ENCODE measurements around the gene ZNF598.

ZNF598 gene

GRCh38 chr16:2044541-2044940 is 34.9 kb upstream of the ZNF598 start:
- H3K27me3 Mint-ChIP-seq: no peaks in the 10 kb centered on the region
- no peak for DNase-seq
- H3K4me1 Mint-ChIP-seq (ENCODE audit: low read depth): peaks cover 19% of the 10 kb centered on the region
- H3K9me3 Mint-ChIP-seq: no peaks in the 10 kb centered on the region
- H3K4me3 Mint-ChIP-seq: no peak overlapping the region
- H3K27ac Mint-ChIP-seq: no peak overlapping the region
- peaks cover 22% of the 10 kb centered on the region for H3K36me3 Mint-ChIP-seq (ENCODE audit: low read depth)

- Mint-ChIP-seq H3K27me3 (no peaks in the 10 kb centered on the region), H3K4me3 (no peak overlapping the region), H3K4me1 (ENCODE audit: low read depth) (peaks cover 14% of the 10 kb centered on the region), H3K36me3 (ENCODE audit: low read depth) (peaks cover 22% of the 10 kb centered on the region), H3K27ac (no peak overlapping the region), H3K9me3 (no peaks in the 10 kb centered on the region)
- no peak for DNase-seq
These were observed 34.2 kb upstream of the ZNF598 start for GRCh38 chr16:2043667-2044451.

- Mint-ChIP-seq H3K27me3 (no peaks in the 10 kb centered on the region), H3K4me3 (no peak overlapping the region), H3K9me3 (no peaks in the 10 kb centered on the region), H3K36me3 (ENCODE audit: low read depth) (peaks cover 15% of the 10 kb centered on the region), H3K4me1 (ENCODE audit: low read depth) (peaks cover 9% of the 10 kb centered on the region), H3K27ac (no peak overlapping the region)
- DNase-seq: no peak
These were observed 33.5 kb upstream of the ZNF598 start for GRCh38 chr16:2042986-2043666.

GRCh38 chr16:2042171-2042985 is 32.8 kb upstream of the ZNF598 start:
- no peak for DNase-seq
- Mint-ChIP-seq H3K4me3 (no peak overlapping the region), H3K27me3 (no peaks in the 10 kb centered on the region), H3K4me1 (ENCODE audit: low read depth) (peaks cover 9% of the 10 kb centered on the region), H3K27ac (no peak overlapping the region), H3K9me3 (no peaks in the 10 kb centered on the region), H3K36me3 (ENCODE audit: low read depth) (peaks cover 14% of the 10 kb centered on the region)

GRCh38 chr16:2040787-2041522 is 31.3 kb upstream of the ZNF598 start:
- Mint-ChIP-seq H3K9me3 (no peaks in the 10 kb centered on the region), H3K27me3 (no peaks in the 10 kb centered on the region), H3K36me3 (ENCODE audit: low read depth) (peaks cover 7% of the 10 kb centered on the region), H3K27ac (no peak overlapping the region), H3K4me1 (ENCODE audit: low read depth) (no peaks in the 10 kb centered on the region), H3K4me3 (no peak overlapping the region)
- no peak for DNase-seq

GRCh38 chr16:2040041-2040786 is 30.6 kb upstream of the ZNF598 start:
- no peak for DNase-seq
- H3K4me3 Mint-ChIP-seq: no peak overlapping the region
- H3K27ac Mint-ChIP-seq: no peak overlapping the region
- no peaks in the 10 kb centered on the region for H3K27me3 Mint-ChIP-seq
- H3K4me1 Mint-ChIP-seq (ENCODE audit: low read depth): no peaks in the 10 kb centered on the region
- no peaks in the 10 kb centered on the region for H3K9me3 Mint-ChIP-seq
- peaks cover 7% of the 10 kb centered on the region for H3K36me3 Mint-ChIP-seq (ENCODE audit: low read depth)

GRCh38 chr16:2039274-2040031 is 29.8 kb upstream of the ZNF598 start:
- Mint-ChIP-seq H3K4me3 (no peak overlapping the region), H3K27ac (no peak overlapping the region)
- no peak for DNase-seq

GRCh38 chr16:2038382-2039231 is 29.0 kb upstream of the ZNF598 start:
- no peak overlapping the region for H3K4me3 Mint-ChIP-seq
- H3K4me1 Mint-ChIP-seq (ENCODE audit: low read depth): no peaks in the 10 kb centered on the region
- H3K27me3 Mint-ChIP-seq: no peaks in the 10 kb centered on the region
- no peak overlapping the region for H3K27ac Mint-ChIP-seq
- peaks cover 4% of the 10 kb centered on the region for H3K36me3 Mint-ChIP-seq (ENCODE audit: low read depth)
- DNase-seq: no peak
- H3K9me3 Mint-ChIP-seq: no peaks in the 10 kb centered on the region

More at GRCh38 chr16:2039274-2040031, 29.8 kb upstream of the ZNF598 start:
- H3K9me3 Mint-ChIP-seq: no peaks in the 10 kb centered on the region
- peaks cover 4% of the 10 kb centered on the region for H3K36me3 Mint-ChIP-seq (ENCODE audit: low read depth)
- no peaks in the 10 kb centered on the region for H3K27me3 Mint-ChIP-seq
- H3K4me1 Mint-ChIP-seq (ENCODE audit: low read depth): no peaks in the 10 kb centered on the region

GRCh38 chr16:2037647-2038381 is 28.2 kb upstream of the ZNF598 start:
- Mint-ChIP-seq H3K4me3 (no peak overlapping the region), H3K27ac (no peak overlapping the region), H3K36me3 (ENCODE audit: low read depth) (no peaks in the 10 kb centered on the region), H3K27me3 (no peaks in the 10 kb centered on the region), H3K9me3 (no peaks in the 10 kb centered on the region), H3K4me1 (ENCODE audit: low read depth) (no peaks in the 10 kb centered on the region)
- DNase-seq: no peak

GRCh38 chr16:2037115-2037514 is 27.5 kb upstream of the ZNF598 start:
- H3K9me3 Mint-ChIP-seq: no peaks in the 10 kb centered on the region
- H3K4me3 Mint-ChIP-seq: no peak overlapping the region
- DNase-seq: no peak
- no peaks in the 10 kb centered on the region for H3K36me3 Mint-ChIP-seq (ENCODE audit: low read depth)
- no peaks in the 10 kb centered on the region for H3K4me1 Mint-ChIP-seq (ENCODE audit: low read depth)
- no peak overlapping the region for H3K27ac Mint-ChIP-seq
- no peaks in the 10 kb centered on the region for H3K27me3 Mint-ChIP-seq

- H3K36me3 Mint-ChIP-seq (ENCODE audit: low read depth): no peaks in the 10 kb centered on the region
- no peaks in the 10 kb centered on the region for H3K9me3 Mint-ChIP-seq
- DNase-seq: no peak
- H3K27me3 Mint-ChIP-seq: no peaks in the 10 kb centered on the region
- H3K4me1 Mint-ChIP-seq (ENCODE audit: low read depth): no peaks in the 10 kb centered on the region
- no peak overlapping the region for H3K4me3 Mint-ChIP-seq
- no peak overlapping the region for H3K27ac Mint-ChIP-seq
These were observed 26.8 kb upstream of the ZNF598 start for GRCh38 chr16:2036200-2036966.

Measured in activated T-cell treated with anti-CD3 and anti-CD28 coated beads, Interleukin-2, amount 50 U/mL, for 24 hours (primary cell).